GM21619 (cell line): Measurements from ENCODE around the gene KAT6B.

Experiments used
- ATAC-seq: cut with Tn5 transposase; IDR thresholded peaks from one replicate; pipeline ENCODE4 v1.9.1; 2021; ENCODE audit not compliant: unreplicated experiment

KAT6B gene

GRCh38 chr10:75061709-75062505, 235.5 kb downstream of the KAT6B start:
- ATAC-seq = no peak

- ATAC-seq = no peak
Measured at GRCh38 chr10:75062506-75063299, 236.3 kb downstream of the KAT6B start.

GRCh38 chr10:75063461-75064230, 237.2 kb downstream of the KAT6B start:
- no peak for ATAC-seq

GRCh38 chr10:75065076-75065475, 238.7 kb downstream of the KAT6B start:
- no peak for ATAC-seq

GRCh38 chr10:75066271-75066670, 239.9 kb downstream of the KAT6B start:
- no peak for ATAC-seq

GRCh38 chr10:75067272-75067671, 240.9 kb downstream of the KAT6B start:
- ATAC-seq = no peak

GRCh38 chr10:75068523-75068922, 242.1 kb downstream of the KAT6B start:
- ATAC-seq = no peak

GRCh38 chr10:75070476-75070875, 244.1 kb downstream of the KAT6B start:
- no peak for ATAC-seq

GRCh38 chr10:75070961-75071428, 244.6 kb downstream of the KAT6B start:
- ATAC-seq = no peak

- no peak for ATAC-seq
Measured at GRCh38 chr10:75071756-75072155, 245.4 kb downstream of the KAT6B start.

GRCh38 chr10:75072727-75073126, 246.3 kb downstream of the KAT6B start:
- no peak for ATAC-seq

- ATAC-seq = no peak
Measured at GRCh38 chr10:75073442-75073841, 247.0 kb downstream of the KAT6B start.

GRCh38 chr10:75074711-75075445, 248.5 kb downstream of the KAT6B start:
- no peak for ATAC-seq

- ATAC-seq = no peak
Measured at GRCh38 chr10:75076348-75076747, 249.9 kb downstream of the KAT6B start.

- ATAC-seq = no peak
Measured at GRCh38 chr10:75079436-75080083, 253.2 kb downstream of the KAT6B start.

GRCh38 chr10:75080554-75080953, 254.2 kb downstream of the KAT6B start:
- ATAC-seq = no peak

GRCh38 chr10:75081379-75081778, 255.0 kb downstream of the KAT6B start:
- ATAC-seq = no peak
